ENCODE data around the gene BST1. TPM values are rescaled to one million over a fixed set of nuclear protein-coding genes. Genes with fewer than 3 reads are reported as not detected.

The BST1 gene
- total RNA-seq, 4 donors from 2014 or later, result 22.5 to 34.4 (median 24.5) TPM

- DNase-seq (ENCODE audit: low spot score) (no peak), ATAC-seq (ENCODE audit: low FRiP score) (no peak)
- no peak for TF ChIP-seq CTCF (IDR thresholded peaks at IDR 0.05)
Observed at GRCh38 chr4:15765391-15765790, 62.5 kb downstream of the BST1 start.

GRCh38 chr4:15765910-15766697 is 63.2 kb downstream of the BST1 start:
- no peak for TF ChIP-seq CTCF (IDR thresholded peaks at IDR 0.05)
- DNase-seq (ENCODE audit: low spot score) (no peak), ATAC-seq (ENCODE audit: low FRiP score) (no peak)

GRCh38 chr4:15766821-15767220 is 64.0 kb downstream of the BST1 start:
- TF ChIP-seq CTCF (IDR thresholded peaks at IDR 0.05), result no peak
- DNase-seq (ENCODE audit: low spot score) (no peak), ATAC-seq (ENCODE audit: low FRiP score) (no peak)

- no peak for ATAC-seq (ENCODE audit: low FRiP score)
- TF ChIP-seq CTCF (IDR thresholded peaks at IDR 0.05), result no peak
- no peak for DNase-seq (ENCODE audit: low spot score)
Observed at GRCh38 chr4:15769202-15769601, 66.3 kb downstream of the BST1 start.

GRCh38 chr4:15771216-15772058 is 68.6 kb downstream of the BST1 start:
- TF ChIP-seq CTCF (IDR thresholded peaks at IDR 0.05), result no peak
- ATAC-seq (ENCODE audit: low FRiP score), result no peak
- DNase-seq (ENCODE audit: low spot score), result no peak

- ATAC-seq (ENCODE audit: low FRiP score) (no peak), DNase-seq (ENCODE audit: low spot score) (no peak)
- TF ChIP-seq CTCF (IDR thresholded peaks at IDR 0.05), result no peak
Observed at GRCh38 chr4:15774020-15774420, 71.2 kb downstream of the BST1 start.
